H9 (cell line): Measurements from ENCODE around the gene GFPT2. TPM values are rescaled to one million over a fixed set of nuclear protein-coding genes. Genes with fewer than 3 reads are reported as not detected.

Source experiments
- DNase-seq: peaks from one replicate; pipeline ENCODE4 v3.0.0-alpha.2; 2017
- H2AFZ ChIP-seq: one replicate; pipeline ENCODE4 v1.6.1; 2013; ENCODE audit warnings: mild to moderate bottlenecking, low read length, control low read depth, moderate library complexity
- H2AK5ac ChIP-seq: 2 replicates; pipeline ENCODE4 v1.6.1; 2013; ENCODE audit warnings: low read length, control low read depth, mixed read lengths; ENCODE audit not compliant: insufficient read length
- H2BK120ac ChIP-seq: one replicate; pipeline ENCODE4 v1.6.1; 2013; ENCODE audit warnings: low read depth, mild to moderate bottlenecking, low read length, control low read depth, inconsistent platforms; ENCODE audit not compliant: poor library complexity, severe bottlenecking
- H2BK12ac ChIP-seq: 2 replicates; pipeline ENCODE4 v1.6.1; 2013; ENCODE audit warnings: low read length, control low read depth, mixed read lengths, low read depth; ENCODE audit not compliant: insufficient read length
- H2BK15ac ChIP-seq: 2 replicates; pipeline ENCODE4 v1.6.1; 2013; ENCODE audit warnings: low read depth, low read length, control low read depth
- H2BK20ac ChIP-seq: one replicate; pipeline ENCODE4 v1.6.1; 2013; ENCODE audit warnings: low read depth, mild to moderate bottlenecking, low read length, control low read depth, inconsistent platforms; ENCODE audit not compliant: poor library complexity, severe bottlenecking
- H2BK5ac ChIP-seq: 2 replicates; pipeline ENCODE4 v1.6.1; 2013; ENCODE audit warnings: low read length, control low read depth, mixed read lengths; ENCODE audit not compliant: insufficient read length
- H3K14ac ChIP-seq: 2 replicates; pipeline ENCODE4 v1.6.1; 2013; ENCODE audit warnings: low read length, control low read depth; ENCODE audit not compliant: insufficient read depth
- H3K18ac ChIP-seq: 2 replicates; pipeline ENCODE4 v1.6.1; 2013; ENCODE audit warnings: low read depth, mild to moderate bottlenecking, mixed read lengths, low read length, control low read depth; ENCODE audit not compliant: insufficient read length
- H3K23ac ChIP-seq: 2 replicates; pipeline ENCODE4 v1.6.1; 2013; ENCODE audit warnings: low read length, control low read depth, mixed read lengths, low read depth; ENCODE audit not compliant: insufficient read length
- H3K23me2 ChIP-seq: 2 replicates; pipeline ENCODE4 v1.6.1; 2013; ENCODE audit warnings: low read depth, mild to moderate bottlenecking, mixed read lengths, low read length, control low read depth; ENCODE audit not compliant: insufficient read length, poor library complexity, severe bottlenecking
- H3K27ac ChIP-seq: 2 replicates; pipeline ENCODE4 v1.5.1; 2013; ENCODE audit warnings: low read length, control low read depth, mixed read lengths, low read depth; ENCODE audit not compliant: insufficient read length
- H3K27me3 ChIP-seq: 2 replicates; pipeline ENCODE4 v1.6.1; 2013; ENCODE audit warnings: low read length, control low read depth, inconsistent platforms; ENCODE audit not compliant: insufficient read depth
- H3K4ac ChIP-seq: 2 replicates; pipeline ENCODE4 v1.6.1; 2013; ENCODE audit warnings: low read depth, mild to moderate bottlenecking, control low read depth, inconsistent platforms, low read length, moderate library complexity
- H3K4me1 ChIP-seq: 2 replicates; pipeline ENCODE4 v1.6.1; 2013; ENCODE audit warnings: low read length, control low read depth, inconsistent platforms; ENCODE audit not compliant: insufficient read depth
- H3K4me2 ChIP-seq: 2 replicates; pipeline ENCODE4 v1.6.1; 2013; ENCODE audit warnings: low read length, control low read depth, mixed read lengths; ENCODE audit not compliant: insufficient read length, insufficient read depth
- H3K56ac ChIP-seq: 2 replicates; pipeline ENCODE4 v1.6.1; 2013; ENCODE audit warnings: low read depth, mild to moderate bottlenecking, mixed read lengths, low read length, control low read depth; ENCODE audit not compliant: insufficient read length
- H3K79me1 ChIP-seq: 2 replicates; pipeline ENCODE4 v1.6.1; 2013; ENCODE audit warnings: low read depth, mild to moderate bottlenecking, moderate library complexity, low read length, control low read depth, inconsistent platforms; ENCODE audit not compliant: insufficient read depth, poor library complexity, severe bottlenecking
- H3K79me2 ChIP-seq: 2 replicates; pipeline ENCODE4 v1.6.1; 2013; ENCODE audit warnings: low read length, control low read depth, inconsistent platforms; ENCODE audit not compliant: insufficient read depth
- H3K9ac ChIP-seq: 2 replicates; pipeline ENCODE4 v1.6.1; 2013; ENCODE audit warnings: low read length, control low read depth, mixed read lengths; ENCODE audit not compliant: insufficient read length; ENCODE audit errors: extremely low read depth
- H3K9me3 ChIP-seq: one replicate; pipeline ENCODE4 v1.6.1; 2013; ENCODE audit warnings: low read depth, low read length, inconsistent platforms; ENCODE audit not compliant: control insufficient read depth
- H3T11ph ChIP-seq: one replicate; pipeline ENCODE4 v1.6.1; 2013; ENCODE audit warnings: mild to moderate bottlenecking, low read length, control low read depth, inconsistent platforms
- H4K20me1 ChIP-seq: one replicate; pipeline ENCODE4 v1.6.1; 2013; ENCODE audit not compliant: control insufficient read depth, insufficient read length, insufficient read depth
- H4K5ac ChIP-seq: 2 replicates; pipeline ENCODE4 v1.6.1; 2013; ENCODE audit warnings: low read depth, mild to moderate bottlenecking, mixed read lengths, low read length, control low read depth; ENCODE audit not compliant: insufficient read length
- H4K8ac ChIP-seq: replicated peaks from 2 replicates; pipeline ENCODE4 v1.6.1; 2013; ENCODE audit warnings: low read length, control low read depth, mixed read lengths, low read depth; ENCODE audit not compliant: insufficient read length
- H4K91ac ChIP-seq: 2 replicates; pipeline ENCODE4 v1.6.1; 2013; ENCODE audit warnings: low read depth, mild to moderate bottlenecking, moderate library complexity, mixed read lengths, low read length, control low read depth; ENCODE audit not compliant: insufficient read length
- H3K27ac Mint-ChIP-seq, 3 experiments: 2 replicates in 2 of 3; 3 replicates in 1 of 3; pipeline ENCODE4 v1.8.0; 2020 to 2021; ENCODE audit warnings: mixed read lengths in 3 of 3, mild to moderate bottlenecking in 1 of 3, moderate library complexity in 1 of 3
- H3K27me3 Mint-ChIP-seq: 2 replicates; pipeline ENCODE4 v1.8.0; 2021; ENCODE audit warnings: low read depth, mild to moderate bottlenecking, moderate library complexity, mixed read lengths
- H3K36me3 Mint-ChIP-seq, 3 experiments: 2 replicates in 2 of 3; 3 replicates in 1 of 3; pipeline ENCODE4 v1.8.0; 2020 to 2021; ENCODE audit warnings: low read depth in 3 of 3, mixed read lengths in 3 of 3; ENCODE audit not compliant: insufficient read depth in 1 of 3
- H3K4me1 Mint-ChIP-seq, 2 experiments: 2 replicates each; pipeline ENCODE4 v1.8.0; 2020; ENCODE audit warnings: mixed read lengths in 2 of 2
- H3K4me3 Mint-ChIP-seq, 2 experiments: 2 replicates in 1 of 2; 3 replicates in 1 of 2; pipeline ENCODE4 v1.8.0; 2020 to 2021; ENCODE audit warnings: mild to moderate bottlenecking in 2 of 2, mixed read lengths in 2 of 2, moderate library complexity in 1 of 2
- H3K9me3 Mint-ChIP-seq, 2 experiments: 2 replicates in 1 of 2; 3 replicates in 1 of 2; pipeline ENCODE4 v1.8.0; 2020; ENCODE audit warnings: mild to moderate bottlenecking in 2 of 2, mixed read lengths in 2 of 2, moderate library complexity in 1 of 2
- WGBS: extraction: QIAGEN DNeasy Blood & Tissue Kit; methylation state at CpG from one replicate; pipeline ENCODE4 v1.1.7; 2013; ENCODE audit warnings: missing lambda C conversion rate, low lambda C conversion rate, mixed read lengths; ENCODE audit not compliant: insufficient read length; ENCODE audit errors: extremely low coverage; 5-methylcytosine and 5-hydroxymethylcytosine counted together
- total RNA-seq: library from RNA; stranded (reverse); gene quantifications from 2 replicates; pipeline ENCODE4 v1.2.1, GENCODE V29; 2021
- TF ChIP-seq, protein P1 (sequence below): fragments of 200-600 bp; sonication (generic); conservative IDR thresholded peaks from 3 replicates; pipeline ENCODE4 v1.8.0; 2021; ENCODE audit warnings: antibody characterized with exemption, mild to moderate bottlenecking

Gene GFPT2
- total RNA-seq, 1 experiment from 2014 or later: 89.8 TPM

DNA sequence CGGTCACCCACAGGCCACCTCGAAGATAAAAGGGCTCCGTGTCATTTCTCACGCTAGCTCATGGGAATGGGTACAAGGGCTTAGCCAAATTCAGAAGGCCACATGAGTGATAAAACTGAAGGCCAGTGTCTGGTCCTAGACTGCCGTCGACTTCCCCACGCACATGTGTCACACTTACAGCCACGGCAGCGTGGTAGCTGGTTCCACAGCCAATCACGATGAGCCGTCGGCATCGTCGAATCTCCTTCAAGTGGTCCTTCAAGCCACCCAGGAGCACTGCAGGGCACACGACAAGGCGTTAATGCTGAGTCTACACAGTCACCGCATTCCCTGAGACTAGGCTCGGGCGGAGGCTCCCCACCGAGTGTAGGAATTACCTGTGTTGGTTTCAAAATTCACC is 36.5 kb downstream of the GFPT2 start:
- no peak overlapping the region for H3K23ac ChIP-seq
- H3K9me3 Mint-ChIP-seq: no peaks in the 10 kb centered on the region
- no peaks in the 10 kb centered on the region for H3K9me3 ChIP-seq
- no peak overlapping the region; a peak in 1 of 7 replicates for H3K27ac Mint-ChIP-seq
- no peak overlapping the region for H4K91ac ChIP-seq
- no peak overlapping the region for H2BK15ac ChIP-seq
- H2AK5ac ChIP-seq: no peak overlapping the region
- H4K20me1 ChIP-seq: no peaks in the 10 kb centered on the region
- H2BK120ac ChIP-seq: no peak overlapping the region
- no peak overlapping the region for H2AFZ ChIP-seq
- no peaks in the 10 kb centered on the region for H3K27me3 Mint-ChIP-seq
- no peak overlapping the region for H3K56ac ChIP-seq
- H3K23me2 ChIP-seq: no peaks in the 10 kb centered on the region
- no peak overlapping the region for H3T11ph ChIP-seq
- no peaks in the 10 kb centered on the region for H3K27me3 ChIP-seq
- H3K36me3 Mint-ChIP-seq: peaks cover 58 to 78% (median 75%) of the 10 kb centered on the region in 3 experiments
- no peaks in the 10 kb centered on the region for H3K4me1 ChIP-seq
- peaks cover 2% of the 10 kb centered on the region for H3K79me1 ChIP-seq
- no peak overlapping the region for H4K5ac ChIP-seq
- WGBS: no CpG with 5 or more reads among the region's 20 CpGs
- H3K4me1 Mint-ChIP-seq: no peaks in the 10 kb centered on the region
- no peak overlapping the region for H2BK12ac ChIP-seq
- H3K9ac ChIP-seq: no peak overlapping the region
- no peak overlapping the region for H3K27ac ChIP-seq
- TF ChIP-seq, protein P1, sequence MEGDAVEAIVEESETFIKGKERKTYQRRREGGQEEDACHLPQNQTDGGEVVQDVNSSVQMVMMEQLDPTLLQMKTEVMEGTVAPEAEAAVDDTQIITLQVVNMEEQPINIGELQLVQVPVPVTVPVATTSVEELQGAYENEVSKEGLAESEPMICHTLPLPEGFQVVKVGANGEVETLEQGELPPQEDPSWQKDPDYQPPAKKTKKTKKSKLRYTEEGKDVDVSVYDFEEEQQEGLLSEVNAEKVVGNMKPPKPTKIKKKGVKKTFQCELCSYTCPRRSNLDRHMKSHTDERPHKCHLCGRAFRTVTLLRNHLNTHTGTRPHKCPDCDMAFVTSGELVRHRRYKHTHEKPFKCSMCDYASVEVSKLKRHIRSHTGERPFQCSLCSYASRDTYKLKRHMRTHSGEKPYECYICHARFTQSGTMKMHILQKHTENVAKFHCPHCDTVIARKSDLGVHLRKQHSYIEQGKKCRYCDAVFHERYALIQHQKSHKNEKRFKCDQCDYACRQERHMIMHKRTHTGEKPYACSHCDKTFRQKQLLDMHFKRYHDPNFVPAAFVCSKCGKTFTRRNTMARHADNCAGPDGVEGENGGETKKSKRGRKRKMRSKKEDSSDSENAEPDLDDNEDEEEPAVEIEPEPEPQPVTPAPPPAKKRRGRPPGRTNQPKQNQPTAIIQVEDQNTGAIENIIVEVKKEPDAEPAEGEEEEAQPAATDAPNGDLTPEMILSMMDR: no peak
- DNase-seq: no peak
- no peaks in the 10 kb centered on the region for H3K79me2 ChIP-seq
- no peak overlapping the region for H3K4me2 ChIP-seq
- no peak overlapping the region for H3K18ac ChIP-seq
- no peak overlapping the region for H2BK20ac ChIP-seq
- no peak overlapping the region for H3K14ac ChIP-seq
- H2BK5ac ChIP-seq: no peak overlapping the region
- H3K4ac ChIP-seq: no peak overlapping the region
- H3K4me3 Mint-ChIP-seq: no peak overlapping the region
- no peak overlapping the region for H4K8ac ChIP-seq
